ENCODE data around the gene CHKB.
A peak's percentile ranks its signal among the peaks of the same experiment; 100 is the strongest.

CHKB gene

DNA sequence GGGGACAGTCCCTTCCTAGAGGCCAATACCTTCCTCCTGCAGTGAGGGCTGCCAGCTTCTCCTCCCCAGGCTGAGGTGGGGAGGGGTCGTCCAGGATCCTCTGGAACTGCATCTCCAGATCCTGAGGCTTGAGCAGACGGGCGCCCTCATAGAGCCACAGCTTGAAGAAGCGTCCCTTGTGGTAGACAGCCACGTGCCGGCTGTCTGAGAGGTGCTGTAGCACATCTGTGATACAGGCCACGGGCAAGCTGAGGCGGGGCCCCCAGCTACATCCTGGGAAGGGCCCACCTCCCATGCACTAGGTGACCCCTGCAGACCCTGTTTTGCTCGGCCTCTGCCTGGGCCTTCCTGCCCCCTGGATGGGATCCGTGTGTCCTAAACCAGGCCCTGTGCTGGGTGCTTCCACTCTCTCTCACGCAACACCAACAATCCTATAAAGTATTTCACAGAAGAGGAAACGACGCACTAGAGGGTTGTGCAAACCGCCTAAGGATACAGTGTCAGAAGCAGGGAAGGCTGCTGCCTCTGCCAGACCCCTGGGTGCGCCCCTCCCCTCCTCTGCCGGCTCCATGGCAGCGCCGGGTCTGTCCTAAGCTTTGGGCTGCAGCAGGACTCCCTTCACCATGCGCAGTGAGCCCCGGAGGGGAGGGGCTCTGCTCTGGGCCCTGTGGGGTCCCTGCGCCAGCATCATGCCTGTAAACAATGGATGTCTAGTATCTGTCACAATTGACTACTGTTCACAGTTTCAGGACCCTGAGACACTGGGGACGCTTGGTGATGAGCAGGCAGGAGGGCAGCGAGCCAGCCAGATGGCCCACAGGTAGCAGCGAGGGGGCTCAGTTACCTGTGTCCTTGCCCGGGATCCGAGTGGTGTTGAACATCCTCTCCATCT lies 8.9 kb downstream of the CHKB start:
- no peak for DNase-seq (ENCODE audit: low spot score)

GRCh38 chr22:50572965-50573364 lies 9.7 kb downstream of the CHKB start:
- no peak for DNase-seq (ENCODE audit: low spot score)

DNA sequence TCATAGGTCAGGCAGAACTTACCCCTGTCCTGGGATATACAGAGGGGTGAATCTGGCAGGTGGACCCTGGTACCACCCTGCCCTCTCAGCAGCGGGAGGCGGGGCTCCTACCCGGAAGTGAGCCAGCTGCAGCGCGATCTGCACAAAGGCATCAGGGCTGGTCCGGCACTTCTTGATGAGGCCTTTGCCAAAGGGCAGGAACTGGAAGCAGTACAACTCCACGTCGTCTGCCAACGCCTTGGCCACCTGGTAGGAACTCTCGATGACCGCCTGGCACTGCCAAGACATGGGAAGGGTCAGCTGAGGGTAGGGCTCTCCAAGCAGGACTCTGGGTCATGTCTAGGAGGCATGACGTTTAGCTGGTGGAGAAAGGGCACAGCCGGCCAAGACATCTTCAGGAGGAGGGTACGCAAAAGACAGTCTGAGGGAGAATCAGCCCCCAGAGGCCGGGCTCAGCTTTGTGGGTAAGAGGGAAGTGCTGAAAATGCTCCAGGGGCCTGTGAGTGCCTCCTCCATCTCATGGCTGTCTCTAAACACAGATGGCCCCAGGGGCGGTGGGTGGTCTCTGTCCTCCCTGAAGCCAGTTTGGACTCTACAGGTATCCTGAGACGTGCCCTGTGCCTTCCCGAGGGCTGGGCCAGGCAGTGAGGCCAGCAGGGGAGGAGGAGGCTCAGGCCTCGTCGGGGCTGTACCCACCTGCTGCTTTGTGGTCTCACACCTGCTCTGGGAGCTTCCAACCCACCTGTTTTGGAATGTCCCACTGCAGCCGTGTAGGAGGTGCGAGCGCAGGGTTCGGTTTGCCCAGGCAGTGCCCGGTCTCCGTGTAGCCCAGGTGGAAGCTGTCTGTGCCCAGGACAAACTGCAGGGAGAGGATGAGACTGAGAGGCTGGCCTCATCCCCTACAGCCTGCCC lies 11.1 kb downstream of the CHKB start:
- DNase-seq (ENCODE audit: low spot score) = no peak

DNA sequence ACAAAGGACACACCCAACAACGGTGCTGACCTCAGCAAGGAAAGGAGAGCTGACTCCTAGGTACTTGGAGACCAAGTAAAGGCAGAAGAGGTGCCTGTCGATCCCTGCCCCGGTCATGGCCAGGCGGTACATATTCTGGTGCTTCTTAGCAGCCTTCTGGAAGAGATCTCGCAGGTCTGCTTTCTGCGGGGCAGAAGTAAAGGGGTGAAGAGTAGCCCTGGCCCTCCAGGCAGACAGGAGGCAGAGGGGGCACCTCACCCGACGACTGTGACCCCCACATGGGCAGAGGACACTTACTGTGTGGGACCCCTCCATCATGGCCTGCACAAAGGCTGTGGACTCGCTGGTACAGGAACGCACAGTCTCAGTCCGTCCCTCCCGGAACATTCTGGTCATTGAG lies 11.8 kb downstream of the CHKB start:
- no peak for DNase-seq (ENCODE audit: low spot score)

- DNase-seq (ENCODE audit: low spot score) = no peak
These were observed 12.6 kb downstream of the CHKB start for GRCh38 chr22:50569896-50570535.

DNA sequence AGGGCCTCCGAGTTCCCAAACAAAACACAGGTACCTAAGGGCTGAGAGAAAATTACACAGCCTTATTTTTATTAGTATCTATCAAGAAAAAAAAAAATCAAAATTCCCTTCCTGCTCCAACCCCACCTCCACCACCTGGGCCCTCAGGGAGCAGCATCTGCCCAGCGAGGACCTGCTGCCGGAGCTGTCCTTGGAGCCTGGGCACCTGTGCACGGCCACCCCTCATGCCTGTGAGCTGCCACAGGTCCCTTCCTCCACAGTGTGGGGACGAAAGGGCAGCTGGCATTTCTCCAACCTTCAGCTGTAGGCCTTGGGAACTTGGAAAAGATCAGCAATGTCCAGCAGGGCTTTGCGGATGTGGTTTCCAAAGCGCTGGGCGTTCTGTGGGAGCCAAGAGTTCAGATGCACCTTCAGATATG lies 13.6 kb downstream of the CHKB start:
- DNase-seq (ENCODE audit: low spot score) = no peak

GRCh38 chr22:50568626-50569025 lies 14.0 kb downstream of the CHKB start:
- DNase-seq (ENCODE audit: low spot score) = no peak

DNA sequence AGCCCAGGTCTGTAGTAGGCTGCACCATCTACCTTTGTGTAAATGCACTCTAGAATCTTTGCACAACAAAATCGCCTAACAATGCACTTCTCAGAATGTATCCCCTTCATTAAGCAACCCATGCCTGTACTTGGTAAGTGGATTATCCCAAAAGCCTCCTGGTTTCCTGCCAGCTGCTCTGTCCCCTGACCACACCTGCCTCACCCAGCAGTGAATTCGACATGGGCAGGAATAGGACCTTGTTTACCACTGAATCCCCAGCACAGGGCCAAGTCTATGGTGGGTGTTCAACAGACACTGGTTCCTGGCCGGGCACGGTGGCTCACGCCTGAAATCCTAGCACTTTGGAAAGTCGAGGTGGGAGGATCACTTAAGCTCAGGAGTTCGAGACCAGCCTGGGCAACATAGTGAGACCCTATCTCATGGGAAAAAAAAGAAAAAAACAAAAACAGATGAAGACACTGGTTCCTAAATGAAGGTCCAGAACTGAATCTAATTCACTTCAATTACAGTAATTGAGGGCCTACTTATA lies 14.9 kb downstream of the CHKB start:
- DNase-seq (ENCODE audit: low spot score) = no peak

GRCh38 chr22:50564289-50564688 lies 18.4 kb downstream of the CHKB start:
- no peak for DNase-seq (ENCODE audit: low spot score)

GRCh38 chr22:50563413-50564160 lies 19.1 kb downstream of the CHKB start:
- DNase-seq (ENCODE audit: low spot score) = no peak

DNA sequence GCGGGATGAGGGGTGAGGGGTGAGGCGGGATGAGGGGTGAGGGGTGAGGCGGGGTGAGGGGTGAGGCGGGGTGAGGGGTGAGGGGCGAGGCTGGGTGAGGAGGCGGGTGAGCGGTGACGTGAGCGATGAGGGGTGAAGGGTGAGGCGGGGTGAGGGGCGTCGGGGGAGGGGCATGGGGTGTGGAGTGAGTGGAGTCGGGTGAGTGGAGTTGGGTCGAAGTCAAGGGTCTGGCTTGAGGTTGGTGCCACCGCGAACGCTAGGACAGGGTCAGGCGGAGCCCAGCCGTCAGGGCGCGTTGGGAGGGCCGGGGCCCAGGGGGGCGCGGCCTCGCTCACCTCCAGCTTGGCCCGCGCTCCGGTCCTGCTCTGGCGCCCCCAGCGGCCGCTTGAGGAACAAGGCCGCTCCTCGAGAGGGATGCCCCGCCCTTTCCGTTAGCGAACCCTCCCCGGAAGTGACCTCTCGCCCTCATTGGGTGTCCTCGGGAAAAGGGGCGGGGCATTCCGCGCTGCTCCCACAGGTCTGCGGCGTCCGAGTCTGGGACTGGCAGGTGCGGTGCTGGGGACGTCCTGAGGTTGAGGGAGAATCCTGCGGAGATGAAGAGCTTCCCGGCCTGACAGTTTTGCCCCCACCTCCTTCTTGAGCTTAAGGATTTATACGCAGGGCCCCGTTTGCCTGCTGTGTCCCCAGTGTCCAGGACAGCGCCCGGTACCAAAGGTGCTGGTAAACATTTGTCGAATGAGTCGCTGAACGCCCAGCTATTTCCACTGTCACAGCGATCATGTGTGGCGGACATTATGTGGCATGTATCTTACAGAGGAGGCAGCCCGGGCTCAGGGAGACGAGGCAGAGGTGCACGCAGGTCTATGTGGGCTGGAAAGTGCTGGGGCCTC lies 19.9 kb downstream of the CHKB start, which contains the start of gene SYCE3:
TSS of gene SYCE3 (minus strand) at position 397 of the 890 bp plus-strand sequence. CDS start 6,514 bp downstream, outside the sequence.
- peak; percentile 98 for DNase-seq (ENCODE audit: low spot score)

GRCh38 chr22:50561401-50562358 lies 21.0 kb downstream of the CHKB start:
- no peak for DNase-seq (ENCODE audit: low spot score)

GRCh38 chr22:50560034-50560433 lies 22.6 kb downstream of the CHKB start:
- no peak for DNase-seq (ENCODE audit: low spot score)

DNA sequence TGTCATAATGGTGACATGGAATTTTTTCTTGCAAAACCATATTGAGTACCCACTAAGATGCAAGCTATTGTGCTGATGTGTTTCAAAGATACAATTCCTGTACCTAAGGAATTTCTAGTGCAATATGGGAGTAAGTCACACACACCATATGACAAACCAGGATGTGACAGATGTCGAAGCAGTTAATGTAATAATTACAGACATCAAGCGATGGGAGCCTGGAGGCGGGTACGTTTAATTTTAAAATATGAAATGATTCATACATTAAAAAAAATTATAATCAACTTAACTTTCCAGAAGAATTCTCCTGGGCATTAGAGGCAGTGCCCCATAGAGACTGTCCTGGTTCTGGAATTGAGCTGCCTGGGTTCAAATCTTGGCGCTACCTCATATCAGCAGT lies 25.9 kb downstream of the CHKB start:
- no peak for DNase-seq (ENCODE audit: low spot score)

DNA sequence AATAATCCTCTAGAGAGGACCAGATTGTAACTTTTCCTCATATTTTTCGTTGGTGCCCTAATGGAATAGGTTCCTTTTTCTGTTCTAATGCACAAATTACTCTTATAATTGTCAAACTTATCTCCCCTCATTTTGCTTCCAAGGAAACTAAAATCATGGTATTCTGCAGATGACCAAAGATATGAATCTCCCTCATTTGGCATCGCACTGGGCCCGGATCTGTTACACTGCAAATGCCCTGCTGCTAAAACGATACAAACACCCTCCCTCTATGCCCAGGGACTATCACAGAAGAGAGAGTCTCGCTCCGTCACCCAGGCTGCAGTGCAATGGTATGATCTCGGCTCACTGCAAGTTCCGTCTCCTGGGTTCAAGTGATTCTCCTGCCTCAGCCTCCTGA lies 29.3 kb downstream of the CHKB start:
- DNase-seq (ENCODE audit: low spot score) = no peak

DNA sequence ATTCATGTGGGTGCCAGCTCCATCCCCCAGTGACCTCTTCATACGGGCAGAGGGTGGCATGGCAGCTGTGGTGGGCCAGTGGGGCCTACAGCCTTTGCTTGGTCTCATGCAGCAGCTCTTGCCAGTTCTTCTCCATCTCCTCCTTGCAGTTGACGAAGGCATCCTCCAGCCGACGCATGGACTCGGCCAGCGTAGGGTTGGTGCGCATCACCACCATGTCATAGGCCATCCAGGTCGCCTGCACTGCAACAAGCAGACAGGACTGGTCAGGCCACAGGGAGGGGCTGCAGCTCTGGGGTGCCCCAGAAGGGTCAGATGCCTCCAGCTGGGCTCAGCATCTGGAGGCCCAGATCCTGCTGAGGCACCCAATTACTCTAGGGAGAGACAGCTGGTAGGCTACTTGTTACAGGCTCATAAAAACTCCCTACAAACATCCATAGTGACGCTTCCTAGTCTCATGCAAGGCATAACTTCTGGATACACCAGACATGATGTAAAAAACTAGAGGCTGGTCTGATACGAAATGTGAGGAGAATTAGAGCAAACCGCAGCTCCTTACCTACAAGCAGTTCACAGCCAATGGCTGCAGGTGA lies 31.4 kb downstream of the CHKB start:
- DNase-seq (ENCODE audit: low spot score) = no peak

GRCh38 chr22:50550395-50550794 lies 32.3 kb downstream of the CHKB start:
- no peak for DNase-seq (ENCODE audit: low spot score)

DNA sequence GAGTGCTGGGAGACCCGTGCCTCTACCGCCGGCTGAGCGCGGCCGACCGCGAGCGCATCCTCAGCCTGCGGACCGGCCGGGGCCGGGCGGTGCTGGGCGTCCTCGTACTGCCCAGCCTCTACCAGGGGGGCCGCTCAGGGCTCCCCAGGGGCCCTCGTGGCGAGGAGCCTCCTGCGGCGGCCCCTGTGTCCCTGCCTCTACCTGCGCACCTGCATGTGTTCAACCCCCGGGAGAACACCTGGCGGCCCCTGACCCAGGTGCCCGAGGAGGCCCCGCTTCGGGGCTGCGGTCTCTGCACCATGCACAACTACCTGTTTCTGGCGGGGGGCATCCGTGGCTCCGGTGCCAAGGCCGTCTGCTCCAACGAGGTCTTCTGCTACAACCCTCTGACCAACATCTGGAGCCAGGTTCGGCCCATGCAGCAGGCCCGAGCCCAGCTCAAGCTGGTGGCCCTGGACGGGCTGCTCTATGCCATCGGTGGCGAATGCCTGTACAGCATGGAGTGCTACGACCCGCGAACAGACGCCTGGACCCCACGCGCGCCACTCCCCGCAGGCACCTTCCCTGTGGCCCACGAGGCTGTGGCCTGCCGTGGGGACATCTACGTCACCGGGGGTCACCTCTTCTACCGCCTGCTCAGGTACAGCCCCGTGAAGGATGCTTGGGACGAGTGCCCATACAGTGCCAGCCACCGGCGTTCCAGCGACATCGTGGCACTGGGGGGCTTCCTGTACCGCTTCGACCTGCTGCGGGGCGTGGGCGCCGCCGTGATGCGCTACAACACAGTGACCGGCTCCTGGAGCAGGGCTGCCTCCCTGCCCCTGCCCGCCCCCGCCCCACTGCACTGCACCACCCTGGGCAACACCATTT lies 33.5 kb downstream of the CHKB start:
- no peak for DNase-seq (ENCODE audit: low spot score)
